ENCODE results near the gene UROC1. TPM values are rescaled to one million over a fixed set of nuclear protein-coding genes. Genes with fewer than 3 reads are reported as not detected.

Gene UROC1
- total RNA-seq, 1 donor, result not detected

GRCh38 chr3:126465928-126466544 is 51.5 kb downstream of the UROC1 start:
- H3K9me3 ChIP-seq (ENCODE audit: low read depth, low read length), result no peaks in the 10 kb centered on the region
- no peak overlapping the region for H3K4me3 ChIP-seq (ENCODE audit: low read length)
- peaks cover 48% of the 10 kb centered on the region for H3K4me1 ChIP-seq (ENCODE audit: insufficient read depth, low read length)
- H3K27me3 ChIP-seq (ENCODE audit: insufficient read depth, low read length), result no peaks in the 10 kb centered on the region

DNA sequence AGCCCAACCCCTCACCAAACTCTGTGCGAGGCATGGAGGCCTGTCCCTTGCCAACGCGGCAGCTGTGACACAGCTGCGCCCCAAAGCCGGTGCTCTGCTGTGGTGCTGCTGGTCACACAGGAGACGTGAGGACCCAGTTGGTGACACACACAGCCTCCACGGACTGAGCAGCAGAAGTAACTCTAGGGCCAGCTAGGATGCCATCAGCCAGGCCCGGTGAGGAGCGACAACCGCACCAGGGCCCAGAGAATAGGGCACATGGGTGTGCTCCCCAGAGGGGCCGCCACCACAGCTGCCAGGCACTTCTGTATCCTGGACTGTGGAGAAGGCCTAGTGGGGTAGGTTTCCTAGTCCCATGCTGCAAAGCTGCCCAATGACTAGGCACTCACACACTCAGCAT is 52.6 kb downstream of the UROC1 start:
- Histone ChIP-seq H3K9me3 (ENCODE audit: low read depth, low read length) (no peaks in the 10 kb centered on the region), H3K27me3 (ENCODE audit: insufficient read depth, low read length) (no peaks in the 10 kb centered on the region), H3K4me1 (ENCODE audit: insufficient read depth, low read length) (peaks cover 48% of the 10 kb centered on the region), H3K4me3 (ENCODE audit: low read length) (no peak overlapping the region)

- no peak overlapping the region for H3K4me3 ChIP-seq (ENCODE audit: low read length)
- H3K4me1 ChIP-seq (ENCODE audit: insufficient read depth, low read length), result peaks cover 48% of the 10 kb centered on the region
- no peaks in the 10 kb centered on the region for H3K9me3 ChIP-seq (ENCODE audit: low read depth, low read length)
- H3K27me3 ChIP-seq (ENCODE audit: insufficient read depth, low read length), result no peaks in the 10 kb centered on the region
Observed at GRCh38 chr3:126464494-126464893, 53.1 kb downstream of the UROC1 start.

- Histone ChIP-seq H3K4me1 (ENCODE audit: insufficient read depth, low read length) (peaks cover 48% of the 10 kb centered on the region), H3K27me3 (ENCODE audit: insufficient read depth, low read length) (no peaks in the 10 kb centered on the region)
Observed at GRCh38 chr3:126464093-126464492, 53.5 kb downstream of the UROC1 start.

GRCh38 chr3:126463521-126463920 is 54.1 kb downstream of the UROC1 start:
- no peak overlapping the region for H3K4me3 ChIP-seq (ENCODE audit: low read length)
- no peaks in the 10 kb centered on the region for H3K27me3 ChIP-seq (ENCODE audit: insufficient read depth, low read length)
- no peaks in the 10 kb centered on the region for H3K9me3 ChIP-seq (ENCODE audit: low read depth, low read length)
- H3K4me1 ChIP-seq (ENCODE audit: insufficient read depth, low read length), result peaks cover 45% of the 10 kb centered on the region

More at GRCh38 chr3:126464093-126464492, 53.5 kb downstream of the UROC1 start:
- Histone ChIP-seq H3K9me3 (ENCODE audit: low read depth, low read length) (no peaks in the 10 kb centered on the region), H3K4me3 (ENCODE audit: low read length) (no peak overlapping the region)

DNA sequence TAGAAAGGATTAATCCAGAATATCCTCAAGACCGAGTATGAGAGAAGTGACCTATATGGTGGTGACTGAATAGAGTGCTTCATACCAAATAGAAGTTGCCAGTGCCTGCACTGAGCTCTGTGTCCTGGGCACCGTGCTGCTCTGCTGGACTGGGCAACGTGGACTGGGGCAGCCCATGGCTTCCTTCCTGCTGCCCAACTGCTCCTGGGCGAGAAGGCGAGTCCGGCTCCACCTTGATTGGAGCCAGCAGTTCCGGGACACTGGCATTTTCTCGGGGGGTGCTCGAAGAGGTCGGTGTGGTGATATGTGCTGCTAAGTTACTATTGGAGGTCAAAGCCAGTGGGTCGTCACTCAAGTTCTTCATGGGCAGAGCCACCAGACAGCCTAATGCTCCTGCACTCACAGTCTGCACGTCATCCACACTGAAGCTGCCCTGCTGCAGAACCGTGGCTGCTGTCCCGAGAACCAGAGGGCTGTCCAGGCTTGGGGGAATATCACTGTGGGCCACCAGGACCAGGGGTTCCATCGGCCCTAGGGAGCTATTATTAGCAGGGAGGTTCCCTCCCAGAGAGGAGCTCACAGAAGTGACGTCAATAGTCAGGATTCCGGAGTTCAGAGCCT is 56.0 kb downstream of the UROC1 start:
- peaks cover 25% of the 10 kb centered on the region for H3K4me1 ChIP-seq (ENCODE audit: insufficient read depth, low read length)
- H3K4me3 ChIP-seq (ENCODE audit: low read length), result no peak overlapping the region
- H3K27me3 ChIP-seq (ENCODE audit: insufficient read depth, low read length), result no peaks in the 10 kb centered on the region
- H3K9me3 ChIP-seq (ENCODE audit: low read depth, low read length), result no peaks in the 10 kb centered on the region

DNA sequence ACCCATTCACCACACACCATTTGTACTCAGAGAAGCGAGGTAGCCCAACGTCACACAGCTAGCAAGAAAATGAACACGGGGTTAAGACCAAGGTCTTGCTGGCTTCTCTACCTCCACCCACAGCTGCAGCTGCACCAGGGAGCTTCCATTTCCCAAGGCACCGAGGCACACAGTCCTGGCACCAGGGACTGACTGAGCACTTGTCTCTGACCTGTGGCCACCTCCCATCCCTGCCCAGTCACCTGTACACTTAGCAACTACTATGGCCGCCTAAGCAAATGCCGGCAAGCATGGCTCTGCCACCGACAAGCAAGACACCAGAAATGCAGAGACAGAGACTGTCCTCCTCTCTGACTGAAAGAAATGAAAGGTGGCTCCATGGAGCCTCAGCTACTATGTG is 57.2 kb downstream of the UROC1 start:
- Histone ChIP-seq H3K9me3 (ENCODE audit: low read depth, low read length) (no peaks in the 10 kb centered on the region), H3K27me3 (ENCODE audit: insufficient read depth, low read length) (no peaks in the 10 kb centered on the region), H3K4me1 (ENCODE audit: insufficient read depth, low read length) (peaks cover 13% of the 10 kb centered on the region), H3K4me3 (ENCODE audit: low read length) (no peak overlapping the region)

DNA sequence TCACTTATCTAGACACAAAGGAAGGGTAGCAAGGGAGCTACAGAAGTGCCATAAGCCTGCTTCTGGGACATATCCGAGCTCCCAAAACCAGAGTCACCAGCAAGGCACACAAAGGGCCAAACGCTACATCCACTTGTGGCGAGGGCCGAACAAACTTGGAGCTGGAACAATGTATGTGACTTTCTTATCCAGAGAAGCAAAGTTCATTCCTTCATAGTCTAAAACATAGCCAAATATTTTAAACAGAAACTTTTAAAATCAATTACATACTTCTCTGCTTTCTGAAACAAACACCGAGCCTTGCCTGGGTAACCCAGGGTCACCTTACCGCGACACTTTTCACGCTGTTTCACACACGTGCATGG is 57.8 kb downstream of the UROC1 start:
- H3K4me1 ChIP-seq (ENCODE audit: insufficient read depth, low read length), result peaks cover 7% of the 10 kb centered on the region

DNA sequence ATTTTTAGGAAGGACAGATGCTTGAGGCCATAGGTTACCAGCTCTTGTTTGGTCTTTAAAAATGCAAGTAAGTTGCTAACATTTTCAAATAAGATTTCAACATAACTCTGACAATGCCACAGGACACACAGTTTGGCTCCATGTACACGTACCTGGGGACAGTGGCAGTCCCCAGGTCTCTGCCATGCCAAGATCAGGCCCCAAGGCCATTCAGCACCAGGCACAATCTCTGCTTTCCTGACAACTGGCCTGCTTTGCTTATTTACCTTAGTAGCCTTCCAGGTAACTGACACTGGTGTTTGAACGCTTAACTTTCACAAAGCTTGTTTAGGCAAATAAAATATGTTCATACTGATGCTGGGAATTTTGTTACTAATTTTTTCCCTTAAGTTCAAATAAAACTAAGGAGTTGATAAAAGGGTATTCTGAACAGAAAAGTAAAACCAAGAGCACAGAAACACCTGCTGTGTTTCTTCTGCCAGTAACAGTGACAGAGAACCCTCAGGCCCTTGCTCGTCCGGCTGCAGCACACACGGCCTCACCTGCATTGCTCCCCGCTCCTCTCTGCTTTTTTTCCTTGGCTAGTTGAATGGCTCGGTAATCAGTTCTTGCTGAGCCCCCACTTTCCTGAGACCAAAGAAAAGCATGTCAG is 58.3 kb downstream of the UROC1 start:
- Histone ChIP-seq H3K4me1 (ENCODE audit: insufficient read depth, low read length) (peaks cover 2% of the 10 kb centered on the region), H3K9me3 (ENCODE audit: low read depth, low read length) (no peaks in the 10 kb centered on the region), H3K27me3 (ENCODE audit: insufficient read depth, low read length) (no peaks in the 10 kb centered on the region), H3K4me3 (ENCODE audit: low read length) (no peak overlapping the region)

More for the DNA sequence above, 57.8 kb downstream of the UROC1 start:
- Histone ChIP-seq H3K9me3 (ENCODE audit: low read depth, low read length) (no peaks in the 10 kb centered on the region), H3K4me3 (ENCODE audit: low read length) (no peak overlapping the region), H3K27me3 (ENCODE audit: insufficient read depth, low read length) (no peaks in the 10 kb centered on the region)

DNA sequence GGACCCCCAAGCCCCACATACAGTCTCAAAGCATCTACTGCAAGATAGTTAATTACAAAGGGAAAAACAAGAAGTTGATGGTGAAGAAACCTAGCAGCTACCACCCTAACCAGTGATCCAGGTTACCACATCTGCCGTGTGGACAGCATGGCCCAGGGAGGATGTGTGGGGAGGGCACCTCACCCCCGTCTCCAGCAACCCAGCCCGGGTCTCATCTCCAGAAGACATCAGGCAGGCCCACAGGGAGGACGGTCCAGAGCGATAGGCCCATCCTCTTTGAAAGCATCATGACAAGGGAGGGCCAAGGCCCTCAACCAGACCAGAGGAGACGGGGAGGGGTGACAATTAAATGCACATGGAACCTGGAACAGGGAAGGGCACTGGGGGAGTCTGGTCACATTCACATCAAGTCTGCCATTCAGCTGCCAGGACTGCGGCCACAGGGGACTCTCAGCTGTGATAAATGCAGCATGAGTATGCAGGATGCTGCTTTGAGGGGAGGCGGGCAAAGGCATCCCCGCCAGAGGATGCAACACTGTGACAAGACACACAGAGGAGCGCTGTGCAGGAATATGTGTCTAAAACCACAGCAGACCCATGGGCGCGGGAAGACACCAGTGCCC is 60.7 kb downstream of the UROC1 start:
- Histone ChIP-seq H3K4me1 (ENCODE audit: insufficient read depth, low read length) (no peaks in the 10 kb centered on the region), H3K4me3 (ENCODE audit: low read length) (no peak overlapping the region), H3K9me3 (ENCODE audit: low read depth, low read length) (no peaks in the 10 kb centered on the region), H3K27me3 (ENCODE audit: insufficient read depth, low read length) (no peaks in the 10 kb centered on the region)

GRCh38 chr3:126456211-126456610 is 61.4 kb downstream of the UROC1 start:
- Histone ChIP-seq H3K9me3 (ENCODE audit: low read depth, low read length) (no peaks in the 10 kb centered on the region), H3K4me1 (ENCODE audit: insufficient read depth, low read length) (no peaks in the 10 kb centered on the region), H3K27me3 (ENCODE audit: insufficient read depth, low read length) (no peaks in the 10 kb centered on the region), H3K4me3 (ENCODE audit: low read length) (no peak overlapping the region)

DNA sequence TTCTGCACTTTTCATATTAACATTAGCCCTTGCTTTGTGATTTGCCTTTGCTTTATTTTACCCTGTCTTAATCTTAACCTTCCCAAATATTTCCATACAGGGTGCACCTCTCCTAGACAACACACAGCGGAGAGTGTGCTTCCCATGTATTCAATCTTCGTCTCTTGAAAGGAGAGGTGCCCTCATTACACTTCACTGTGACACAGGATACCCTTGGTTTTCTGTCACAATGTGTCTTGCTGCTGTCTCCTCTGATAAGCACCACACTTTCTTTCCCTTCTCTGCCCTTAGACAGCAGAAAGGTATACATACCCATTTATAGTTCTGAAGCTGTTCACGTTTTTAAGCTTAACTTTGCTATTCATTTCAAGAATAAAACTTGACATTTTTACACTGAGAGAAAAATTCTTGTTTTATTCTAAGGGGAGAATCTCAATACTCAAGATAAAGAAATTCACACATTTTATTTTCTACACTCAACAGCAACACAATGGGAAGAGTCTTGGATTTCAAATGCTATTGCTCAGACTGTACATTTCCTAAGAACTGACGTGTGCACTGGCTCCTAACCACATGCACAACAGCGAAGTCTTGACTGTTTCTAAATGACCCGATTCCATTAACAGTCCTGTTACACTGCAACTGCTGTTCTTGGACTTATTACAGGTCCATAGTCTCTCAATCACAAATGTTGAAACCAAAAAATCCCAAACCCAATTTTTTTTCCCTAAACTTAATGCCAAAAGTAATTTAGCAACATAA is 63.0 kb downstream of the UROC1 start:
- H3K27me3 ChIP-seq (ENCODE audit: insufficient read depth, low read length), result no peaks in the 10 kb centered on the region
- no peaks in the 10 kb centered on the region for H3K4me1 ChIP-seq (ENCODE audit: insufficient read depth, low read length)
- no peak overlapping the region for H3K4me3 ChIP-seq (ENCODE audit: low read length)
- no peaks in the 10 kb centered on the region for H3K9me3 ChIP-seq (ENCODE audit: low read depth, low read length)

GRCh38 chr3:126454025-126454424 is 63.5 kb downstream of the UROC1 start:
- no peaks in the 10 kb centered on the region for H3K9me3 ChIP-seq (ENCODE audit: low read depth, low read length)
- H3K4me1 ChIP-seq (ENCODE audit: insufficient read depth, low read length), result no peaks in the 10 kb centered on the region
- no peak overlapping the region for H3K4me3 ChIP-seq (ENCODE audit: low read length)
- H3K27me3 ChIP-seq (ENCODE audit: insufficient read depth, low read length), result no peaks in the 10 kb centered on the region

- H3K9me3 ChIP-seq (ENCODE audit: low read depth, low read length), result no peaks in the 10 kb centered on the region
- no peak overlapping the region for H3K4me3 ChIP-seq (ENCODE audit: low read length)
- H3K4me1 ChIP-seq (ENCODE audit: insufficient read depth, low read length), result no peaks in the 10 kb centered on the region
- H3K27me3 ChIP-seq (ENCODE audit: insufficient read depth, low read length), result no peaks in the 10 kb centered on the region
Observed at GRCh38 chr3:126452213-126452612, 65.4 kb downstream of the UROC1 start.

GRCh38 chr3:126451511-126451910 is 66.1 kb downstream of the UROC1 start:
- no peaks in the 10 kb centered on the region for H3K27me3 ChIP-seq (ENCODE audit: insufficient read depth, low read length)
- H3K4me1 ChIP-seq (ENCODE audit: insufficient read depth, low read length), result no peaks in the 10 kb centered on the region
- H3K9me3 ChIP-seq (ENCODE audit: low read depth, low read length), result no peaks in the 10 kb centered on the region
- H3K4me3 ChIP-seq (ENCODE audit: low read length), result no peak overlapping the region
